ENCODE results near the gene MTHFD1L.

DNA sequence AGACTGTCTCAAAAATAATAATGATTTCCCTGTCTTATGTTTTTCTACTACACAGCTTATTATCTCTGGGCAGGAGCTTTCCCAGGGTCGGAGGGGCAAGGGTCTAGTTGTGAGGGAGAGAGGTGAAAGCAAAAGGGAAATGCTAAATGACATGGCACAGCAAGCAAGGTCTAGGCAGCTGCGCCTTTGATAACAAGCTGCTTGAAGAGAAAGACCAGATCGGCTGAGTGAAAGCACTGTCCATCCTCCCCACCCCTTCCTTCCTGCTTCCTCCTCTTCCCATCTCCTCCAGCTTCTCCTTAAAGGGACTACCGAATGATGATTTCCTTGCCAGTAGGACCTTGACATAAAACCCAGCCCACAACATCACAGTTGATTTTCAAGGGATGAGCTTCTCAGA, 216.2 kb downstream of the MTHFD1L start:
- TF ChIP-seq, protein P1, sequence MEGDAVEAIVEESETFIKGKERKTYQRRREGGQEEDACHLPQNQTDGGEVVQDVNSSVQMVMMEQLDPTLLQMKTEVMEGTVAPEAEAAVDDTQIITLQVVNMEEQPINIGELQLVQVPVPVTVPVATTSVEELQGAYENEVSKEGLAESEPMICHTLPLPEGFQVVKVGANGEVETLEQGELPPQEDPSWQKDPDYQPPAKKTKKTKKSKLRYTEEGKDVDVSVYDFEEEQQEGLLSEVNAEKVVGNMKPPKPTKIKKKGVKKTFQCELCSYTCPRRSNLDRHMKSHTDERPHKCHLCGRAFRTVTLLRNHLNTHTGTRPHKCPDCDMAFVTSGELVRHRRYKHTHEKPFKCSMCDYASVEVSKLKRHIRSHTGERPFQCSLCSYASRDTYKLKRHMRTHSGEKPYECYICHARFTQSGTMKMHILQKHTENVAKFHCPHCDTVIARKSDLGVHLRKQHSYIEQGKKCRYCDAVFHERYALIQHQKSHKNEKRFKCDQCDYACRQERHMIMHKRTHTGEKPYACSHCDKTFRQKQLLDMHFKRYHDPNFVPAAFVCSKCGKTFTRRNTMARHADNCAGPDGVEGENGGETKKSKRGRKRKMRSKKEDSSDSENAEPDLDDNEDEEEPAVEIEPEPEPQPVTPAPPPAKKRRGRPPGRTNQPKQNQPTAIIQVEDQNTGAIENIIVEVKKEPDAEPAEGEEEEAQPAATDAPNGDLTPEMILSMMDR (IDR thresholded peaks at IDR 0.05; ENCODE audit: extremely low read depth in 1 of 2, insufficient read depth in 1 of 2, low read depth in 1 of 2, low read length in 2 of 2), result no peak
- TF ChIP-seq EZH2 (IDR thresholded peaks at IDR 0.05; ENCODE audit: borderline replicate concordance, low read depth, low read length, severe bottlenecking) (no peak), POLR2A (IDR thresholded peaks at IDR 0.05; ENCODE audit: low read depth, low read length) (no peak), JUN (IDR thresholded peaks at IDR 0.05; ENCODE audit: borderline replicate concordance, insufficient read depth, insufficient read length, low read depth) (no peak)
- TF ChIP-seq, protein P2, sequence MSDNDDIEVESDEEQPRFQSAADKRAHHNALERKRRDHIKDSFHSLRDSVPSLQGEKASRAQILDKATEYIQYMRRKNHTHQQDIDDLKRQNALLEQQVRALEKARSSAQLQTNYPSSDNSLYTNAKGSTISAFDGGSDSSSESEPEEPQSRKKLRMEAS (IDR thresholded peaks at IDR 0.05; ENCODE audit: insufficient read depth, insufficient read length), result no peak
